ENCODE data around the gene CHADL. TPM values are rescaled to one million over a fixed set of nuclear protein-coding genes. Genes with fewer than 3 reads are reported as not detected.

The CHADL gene
- total and polyA plus RNA-seq, 2 donors from 2014 or later = 2.7 to 4.8 TPM

DNA sequence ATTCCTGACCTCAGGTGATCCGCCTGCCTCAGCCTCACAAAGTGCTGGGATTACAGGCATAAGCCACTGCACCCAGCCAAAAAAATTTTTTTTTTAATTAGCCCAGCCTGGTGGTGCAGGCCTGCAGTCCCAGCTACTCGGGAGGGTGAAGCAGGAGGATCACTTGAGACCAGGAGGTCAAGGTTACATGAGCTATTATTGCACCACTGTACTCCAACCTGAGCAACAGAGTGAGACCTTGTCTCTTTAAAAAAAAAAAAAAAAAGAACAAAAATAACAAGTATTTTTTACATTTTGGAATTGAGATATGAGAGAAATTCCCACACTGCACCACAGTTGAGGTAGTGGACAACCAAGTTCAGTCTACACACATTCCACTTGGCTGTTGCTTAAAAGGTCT, 49.3 kb downstream of the CHADL start:
- no peaks in the 10 kb centered on the region for H3K27me3 ChIP-seq (ENCODE audit: control insufficient read depth, insufficient read depth, low read length)

DNA sequence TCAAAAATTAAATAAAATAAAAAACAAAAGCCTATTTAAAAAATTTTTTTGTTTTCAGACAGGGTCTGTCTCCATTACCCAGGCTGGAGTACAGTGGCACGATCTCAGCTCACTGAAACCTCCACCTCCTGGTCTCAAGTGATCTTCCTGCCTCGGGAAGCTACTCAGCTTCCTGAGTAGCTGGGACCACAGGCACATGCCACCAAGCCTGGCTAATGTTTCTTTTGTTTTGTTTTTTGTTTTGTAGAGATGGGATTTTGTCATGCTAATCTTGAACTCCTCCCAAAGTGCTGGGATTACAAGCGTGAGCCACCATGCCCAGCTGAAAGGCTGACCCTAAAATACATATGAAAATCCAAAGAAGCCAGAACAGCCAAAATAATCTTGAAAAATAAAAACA, 56.1 kb downstream of the CHADL start:
- FAIRE-seq = no peak

More for the DNA sequence above, 49.3 kb downstream of the CHADL start:
- TF ChIP-seq, protein P1, sequence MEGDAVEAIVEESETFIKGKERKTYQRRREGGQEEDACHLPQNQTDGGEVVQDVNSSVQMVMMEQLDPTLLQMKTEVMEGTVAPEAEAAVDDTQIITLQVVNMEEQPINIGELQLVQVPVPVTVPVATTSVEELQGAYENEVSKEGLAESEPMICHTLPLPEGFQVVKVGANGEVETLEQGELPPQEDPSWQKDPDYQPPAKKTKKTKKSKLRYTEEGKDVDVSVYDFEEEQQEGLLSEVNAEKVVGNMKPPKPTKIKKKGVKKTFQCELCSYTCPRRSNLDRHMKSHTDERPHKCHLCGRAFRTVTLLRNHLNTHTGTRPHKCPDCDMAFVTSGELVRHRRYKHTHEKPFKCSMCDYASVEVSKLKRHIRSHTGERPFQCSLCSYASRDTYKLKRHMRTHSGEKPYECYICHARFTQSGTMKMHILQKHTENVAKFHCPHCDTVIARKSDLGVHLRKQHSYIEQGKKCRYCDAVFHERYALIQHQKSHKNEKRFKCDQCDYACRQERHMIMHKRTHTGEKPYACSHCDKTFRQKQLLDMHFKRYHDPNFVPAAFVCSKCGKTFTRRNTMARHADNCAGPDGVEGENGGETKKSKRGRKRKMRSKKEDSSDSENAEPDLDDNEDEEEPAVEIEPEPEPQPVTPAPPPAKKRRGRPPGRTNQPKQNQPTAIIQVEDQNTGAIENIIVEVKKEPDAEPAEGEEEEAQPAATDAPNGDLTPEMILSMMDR (IDR thresholded peaks at IDR 0.05; ENCODE audit: borderline replicate concordance, extremely low read depth, insufficient read depth) = no peak
- H3K4me1 ChIP-seq (ENCODE audit: control insufficient read depth in 2 of 3, insufficient read depth in 2 of 3, low read depth in 1 of 3, low read length in 3 of 3) = no peaks in the 10 kb centered on the region
- FAIRE-seq (no peak), DNase-seq (no peak)
- H3K36me3 ChIP-seq (ENCODE audit: control insufficient read depth in 2 of 3, insufficient read depth in 3 of 3, low read length in 3 of 3) = no peaks in the 10 kb centered on the region
- H3K4me3 ChIP-seq (ENCODE audit: low read length in 3 of 3) = no peak overlapping the region
- intact Hi-C loops (cut with DNase I) = no loop called here
- no peaks in the 10 kb centered on the region for H3K9me3 ChIP-seq (ENCODE audit: control insufficient read depth in 2 of 3, insufficient read depth in 1 of 3, low read length in 3 of 3)
- no peak overlapping the region for H3K27ac ChIP-seq (ENCODE audit: low read depth in 2 of 2, low read length in 2 of 2)
- no peak overlapping the region for H3K9ac ChIP-seq (ENCODE audit: low read length in 3 of 3)

DNA sequence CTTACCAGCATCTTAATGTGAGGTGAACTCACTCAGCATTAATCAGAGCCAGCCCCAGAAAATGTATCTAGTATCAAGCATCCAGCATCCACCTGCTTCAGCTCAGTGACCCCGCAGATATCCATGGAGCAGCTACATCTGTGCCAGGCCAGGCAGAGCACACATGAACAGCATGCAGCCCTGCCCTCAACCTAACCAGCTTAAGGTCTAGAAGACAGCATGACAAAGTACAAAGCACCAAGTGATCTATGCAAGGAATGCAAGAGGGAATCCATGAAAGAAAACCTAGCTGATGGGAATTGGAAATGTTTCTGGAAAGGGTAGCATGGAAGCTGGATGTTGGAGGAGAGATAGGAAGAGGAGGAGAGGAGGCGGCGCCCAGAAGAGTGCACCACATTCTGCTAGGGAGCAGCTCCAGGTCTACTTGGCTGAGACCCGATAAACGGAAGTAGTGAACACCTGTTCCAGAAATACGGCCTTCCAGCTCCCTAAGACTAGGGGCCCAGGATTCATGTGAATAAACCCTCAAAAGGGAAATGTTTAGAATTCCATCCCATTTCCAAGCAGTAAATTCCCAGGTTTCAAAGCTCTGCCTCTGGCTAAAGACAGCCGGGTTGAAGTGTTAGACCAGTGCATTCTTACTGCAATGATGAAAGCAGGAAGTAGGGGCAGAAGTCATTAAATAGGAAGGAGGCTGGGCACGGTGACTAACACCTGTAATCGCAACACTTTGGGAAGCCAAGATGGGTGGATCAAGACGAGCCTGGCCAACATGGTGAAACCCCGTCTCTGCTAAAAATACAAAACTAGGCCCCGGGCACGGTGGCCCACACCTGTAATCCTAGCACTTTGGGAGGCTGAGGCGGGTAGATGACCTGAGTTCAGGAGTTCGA, 59.1 kb downstream of the CHADL start:
- Histone ChIP-seq H3K4me1 (ENCODE audit: control insufficient read depth in 2 of 3, insufficient read depth in 2 of 3, low read depth in 1 of 3, low read length in 3 of 3) (no peaks in the 10 kb centered on the region), H3K27ac (ENCODE audit: low read depth in 2 of 2, low read length in 2 of 2) (no peak overlapping the region), H3K9ac (ENCODE audit: low read length in 3 of 3) (no peak overlapping the region), H3K27me3 (ENCODE audit: control insufficient read depth, insufficient read depth, low read length) (no peaks in the 10 kb centered on the region), H3K36me3 (ENCODE audit: control insufficient read depth in 2 of 3, insufficient read depth in 3 of 3, low read length in 3 of 3) (peaks cover 2 to 26% (median 22%) of the 10 kb centered on the region in 3 donors), H3K4me3 (ENCODE audit: low read length in 3 of 3) (peak overlapping the region in 1 of 3 donors; percentile 9), H3K9me3 (ENCODE audit: control insufficient read depth in 2 of 3, insufficient read depth in 1 of 3, low read length in 3 of 3) (no peaks in the 10 kb centered on the region)
- intact Hi-C loops (cut with DNase I) = no loop called here
- DNase-seq (peak in 2 of 5 donors; percentile 39 to 60), FAIRE-seq (no peak)
- TF ChIP-seq, protein P1 (IDR thresholded peaks at IDR 0.05; ENCODE audit: borderline replicate concordance, extremely low read depth, insufficient read depth) = no peak

More for the DNA sequence above, 56.1 kb downstream of the CHADL start:
- TF ChIP-seq, protein P1 (IDR thresholded peaks at IDR 0.05; ENCODE audit: borderline replicate concordance, extremely low read depth, insufficient read depth) = no peak
- intact Hi-C loops (cut with DNase I) = no loop called here
- Histone ChIP-seq H3K9ac (ENCODE audit: low read length in 3 of 3) (no peak overlapping the region), H3K4me1 (ENCODE audit: control insufficient read depth in 2 of 3, insufficient read depth in 2 of 3, low read depth in 1 of 3, low read length in 3 of 3) (no peaks in the 10 kb centered on the region), H3K9me3 (ENCODE audit: control insufficient read depth in 2 of 3, insufficient read depth in 1 of 3, low read length in 3 of 3) (no peaks in the 10 kb centered on the region), H3K36me3 (ENCODE audit: control insufficient read depth in 2 of 3, insufficient read depth in 3 of 3, low read length in 3 of 3) (peaks cover 0 to 2% (median 0%) of the 10 kb centered on the region in 3 donors), H3K27ac (ENCODE audit: low read depth in 2 of 2, low read length in 2 of 2) (no peak overlapping the region), H3K27me3 (ENCODE audit: control insufficient read depth, insufficient read depth, low read length) (no peaks in the 10 kb centered on the region), H3K4me3 (ENCODE audit: low read length in 3 of 3) (no peak overlapping the region)
- DNase-seq = no peak

Data from kidney (tissue), 14 donors.